GOT3 (cell line): ENCODE data around the gene TNF.

Experiments
- DNase-seq: peaks from one replicate; lab custom pipeline; 2025; ENCODE audit warnings: mixed read lengths; lab: John Stamatoyannopoulos, UW

TNF gene

GRCh38 chr6:31573239-31574105, 1.9 kb upstream of the TNF start:
- DNase-seq, result no peak

DNA sequence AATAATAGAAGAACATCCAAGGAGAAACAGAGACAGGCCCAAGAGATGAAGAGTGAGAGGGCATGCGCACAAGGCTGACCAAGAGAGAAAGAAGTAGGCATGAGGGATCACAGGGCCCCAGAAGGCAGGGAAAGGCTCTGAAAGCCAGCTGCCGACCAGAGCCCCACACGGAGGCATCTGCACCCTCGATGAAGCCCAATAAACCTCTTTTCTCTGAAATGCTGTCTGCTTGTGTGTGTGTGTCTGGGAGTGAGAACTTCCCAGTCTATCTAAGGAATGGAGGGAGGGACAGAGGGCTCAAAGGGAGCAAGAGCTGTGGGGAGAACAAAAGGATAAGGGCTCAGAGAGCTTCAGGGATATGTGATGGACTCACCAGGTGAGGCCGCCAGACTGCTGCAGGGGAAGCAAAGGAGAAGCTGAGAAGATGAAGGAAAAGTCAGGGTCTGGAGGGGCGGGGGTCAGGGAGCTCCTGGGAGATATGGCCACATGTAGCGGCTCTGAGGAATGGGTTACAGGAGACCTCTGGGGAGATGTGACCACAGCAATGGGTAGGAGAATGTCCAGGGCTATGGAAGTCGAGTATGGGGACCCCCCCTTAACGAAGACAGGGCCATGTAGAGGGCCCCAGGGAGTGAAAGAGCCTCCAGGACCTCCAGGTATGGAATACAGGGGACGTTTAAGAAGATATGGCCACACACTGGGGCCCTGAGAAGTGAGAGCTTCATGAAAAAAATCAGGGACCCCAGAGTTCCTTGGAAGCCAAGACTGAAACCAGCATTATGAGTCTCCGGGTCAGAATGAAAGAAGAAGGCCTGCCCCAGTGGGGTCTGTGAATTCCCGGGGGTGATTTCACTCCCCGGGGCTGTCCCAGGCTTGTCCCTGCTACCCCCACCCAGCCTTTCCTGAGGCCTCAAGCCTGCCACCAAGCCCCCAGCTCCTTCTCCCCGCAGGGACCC, 981 bp upstream of the TNF start:
- no peak for DNase-seq

- no peak for DNase-seq
Measured at GRCh38 chr6:31575952-31576685, 754 bp downstream of the TNF start.

GRCh38 chr6:31576897-31577578, 1.7 kb downstream of the TNF start:
- no peak for DNase-seq

DNA sequence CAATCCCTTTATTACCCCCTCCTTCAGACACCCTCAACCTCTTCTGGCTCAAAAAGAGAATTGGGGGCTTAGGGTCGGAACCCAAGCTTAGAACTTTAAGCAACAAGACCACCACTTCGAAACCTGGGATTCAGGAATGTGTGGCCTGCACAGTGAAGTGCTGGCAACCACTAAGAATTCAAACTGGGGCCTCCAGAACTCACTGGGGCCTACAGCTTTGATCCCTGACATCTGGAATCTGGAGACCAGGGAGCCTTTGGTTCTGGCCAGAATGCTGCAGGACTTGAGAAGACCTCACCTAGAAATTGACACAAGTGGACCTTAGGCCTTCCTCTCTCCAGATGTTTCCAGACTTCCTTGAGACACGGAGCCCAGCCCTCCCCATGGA, 2.2 kb downstream of the TNF start:
- no peak for DNase-seq

DNA sequence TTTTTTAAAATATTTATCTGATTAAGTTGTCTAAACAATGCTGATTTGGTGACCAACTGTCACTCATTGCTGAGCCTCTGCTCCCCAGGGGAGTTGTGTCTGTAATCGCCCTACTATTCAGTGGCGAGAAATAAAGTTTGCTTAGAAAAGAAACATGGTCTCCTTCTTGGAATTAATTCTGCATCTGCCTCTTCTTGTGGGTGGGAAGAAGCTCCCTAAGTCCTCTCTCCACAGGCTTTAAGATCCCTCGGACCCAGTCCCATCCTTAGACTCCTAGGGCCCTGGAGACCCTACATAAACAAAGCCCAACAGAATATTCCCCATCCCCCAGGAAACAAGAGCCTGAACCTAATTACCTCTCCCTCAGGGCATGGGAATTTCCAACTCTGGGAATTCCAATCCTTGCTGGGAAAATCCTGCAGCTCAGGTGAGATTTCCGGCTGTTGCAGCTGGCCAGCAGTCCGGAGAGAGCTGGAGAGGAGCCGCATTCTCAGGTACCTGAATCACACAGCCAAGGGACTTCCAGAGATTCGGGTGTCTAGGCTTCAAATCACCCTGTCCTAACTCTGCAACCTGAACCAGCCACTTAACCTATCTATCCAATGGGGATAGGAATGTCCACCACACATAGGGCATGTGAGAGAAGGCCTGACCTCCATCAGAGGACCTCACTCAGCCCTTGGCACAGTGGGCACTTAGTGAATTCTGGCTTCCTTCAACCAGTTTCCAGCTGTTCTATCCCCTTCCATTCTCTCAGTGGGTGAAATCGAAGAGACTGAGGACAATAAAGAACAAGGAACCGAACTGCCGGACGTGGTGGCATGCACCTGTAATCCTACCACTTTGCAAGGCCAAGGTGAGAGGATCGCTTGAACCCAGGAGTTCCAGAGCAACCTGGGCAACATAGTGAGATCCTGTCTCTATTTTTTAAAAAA, 3.1 kb downstream of the TNF start:
- no peak for DNase-seq

GRCh38 chr6:31579119-31579505, 3.7 kb downstream of the TNF start:
- DNase-seq, result no peak

DNA sequence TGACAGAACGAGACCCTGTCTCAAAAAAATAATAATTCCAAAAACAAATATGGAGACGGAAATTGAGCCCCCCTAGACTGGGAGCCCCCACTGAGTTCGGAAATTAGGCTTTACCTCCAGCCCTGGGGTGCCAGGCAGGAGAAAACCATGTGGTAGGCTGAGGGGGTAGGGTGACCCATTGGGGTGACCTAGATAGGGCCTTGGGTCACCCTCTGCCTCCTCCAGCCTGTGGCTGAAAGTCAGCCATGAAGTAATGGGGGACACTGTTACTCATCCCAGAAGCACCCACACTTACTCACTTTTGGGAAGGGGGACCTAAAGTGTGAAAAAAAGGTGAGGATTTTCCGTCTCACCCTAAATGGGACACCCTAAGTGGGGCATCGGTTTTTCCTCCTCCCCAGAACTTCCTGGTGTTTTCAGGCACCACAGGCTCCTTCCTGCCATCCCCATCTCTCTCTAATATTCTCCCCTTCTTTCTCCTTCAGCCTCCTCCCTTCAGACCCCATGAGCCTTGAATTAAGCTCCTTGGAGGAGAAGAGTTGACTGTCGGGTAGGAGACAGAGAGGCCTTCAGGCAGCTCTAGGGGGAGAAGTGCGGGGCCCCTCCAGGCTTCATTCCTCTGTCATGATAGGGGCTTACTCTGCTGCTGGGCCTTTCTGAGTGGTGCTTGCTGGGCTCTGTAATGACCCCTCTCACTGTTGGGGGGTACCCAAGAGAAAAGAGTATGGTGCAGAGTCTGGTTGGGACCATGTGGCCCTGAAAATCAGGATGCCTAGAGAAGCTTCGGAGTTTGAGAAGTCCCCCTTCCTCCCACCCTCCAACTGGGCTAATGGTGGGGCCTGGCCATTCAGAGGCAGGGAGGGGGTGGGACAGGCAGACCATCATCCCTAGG, 4.4 kb downstream of the TNF start:
- no peak for DNase-seq

- DNase-seq, result no peak
Measured at GRCh38 chr6:31580438-31580740, 5.0 kb downstream of the TNF start.

DNA sequence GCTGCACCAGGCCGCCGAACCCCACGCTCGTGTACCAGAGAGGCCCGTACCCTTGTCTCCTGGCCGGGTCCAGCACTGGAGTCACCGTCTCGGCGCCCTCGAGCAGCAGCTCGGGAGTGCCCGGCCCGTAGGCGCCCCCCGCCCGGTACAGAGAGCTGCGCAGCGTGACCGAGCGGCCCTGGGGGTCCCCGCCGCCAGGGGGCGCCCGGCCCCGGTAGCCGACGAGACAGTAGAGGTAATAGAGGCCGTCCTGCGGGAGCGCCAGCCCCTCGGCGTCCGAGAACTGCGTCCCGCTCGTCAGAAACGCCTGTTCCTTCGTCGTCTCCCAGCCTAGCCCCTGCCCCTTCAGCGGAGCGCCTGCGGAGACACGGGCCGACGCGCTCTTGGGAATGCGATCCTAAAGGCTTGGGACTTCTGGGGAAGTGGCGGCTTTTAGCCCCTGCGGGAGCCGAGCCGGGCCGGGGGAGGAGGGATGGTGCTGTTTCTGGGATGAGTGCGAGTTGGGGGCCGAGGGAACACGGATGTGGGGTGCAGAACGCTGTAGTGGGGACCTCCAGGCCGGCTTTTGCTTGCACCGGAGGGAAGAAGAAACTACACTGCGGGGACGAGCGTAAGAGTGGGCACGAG, 5.6 kb downstream of the TNF start:
- peak; percentile 55 for DNase-seq

- no peak for DNase-seq
Measured at GRCh38 chr6:31581434-31582229, 6.3 kb downstream of the TNF start.

GRCh38 chr6:31582230-31582643, 6.9 kb downstream of the TNF start, which contains the start of gene LTB:
TSS of gene LTB (minus strand) at chr6:31582424. CDS start at chr6:31582417, 7 bp downstream.
- no peak for DNase-seq

DNA sequence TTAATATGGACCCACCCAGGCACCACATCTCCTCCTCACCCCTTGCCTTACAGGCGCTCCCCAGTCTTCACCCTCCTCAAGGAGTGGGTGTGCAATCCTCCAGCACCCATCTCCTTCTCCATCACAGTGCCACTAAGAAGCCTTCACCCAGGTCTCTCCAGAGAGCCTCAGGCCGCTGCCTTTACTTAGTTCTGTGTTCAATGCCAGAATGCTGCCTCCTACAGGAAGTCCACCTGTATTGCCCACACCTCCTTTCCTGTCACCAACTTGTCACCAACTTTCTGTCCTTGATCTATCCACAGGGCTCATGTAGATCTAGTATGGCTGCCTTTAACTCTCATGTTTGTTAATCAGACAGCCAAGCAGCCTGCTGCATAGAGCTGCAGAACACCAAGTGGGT, 10.1 kb downstream of the TNF start:
- no peak for DNase-seq

DNA sequence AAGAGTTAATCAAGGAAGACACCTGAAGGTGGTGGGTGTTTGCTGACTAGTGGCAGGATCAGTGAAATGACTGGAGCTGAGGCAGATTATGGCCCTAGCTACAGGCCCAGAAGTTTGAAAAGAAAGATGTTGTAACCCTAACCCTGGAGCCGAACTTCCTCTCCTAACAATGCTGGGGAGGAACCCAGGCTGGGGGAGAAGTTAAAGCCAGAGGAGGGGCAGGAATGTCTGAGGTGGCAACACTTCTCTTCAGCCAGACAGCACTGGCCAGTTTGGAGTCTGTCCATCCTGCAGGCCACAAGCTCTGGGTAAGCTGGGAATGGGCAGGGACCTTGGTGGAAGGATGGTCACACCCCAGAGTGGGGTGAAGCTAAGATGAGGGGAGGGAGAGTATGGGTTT, 10.6 kb downstream of the TNF start, which contains the start of gene LST1:
Gene LST1 (plus strand): TSS at position 270 of the 400 bp plus-strand sequence. CDS start 1,023 bp downstream, outside the sequence.
- no peak for DNase-seq

- DNase-seq, result no peak
Measured at GRCh38 chr6:31586599-31587281, 11.4 kb downstream of the TNF start.

DNA sequence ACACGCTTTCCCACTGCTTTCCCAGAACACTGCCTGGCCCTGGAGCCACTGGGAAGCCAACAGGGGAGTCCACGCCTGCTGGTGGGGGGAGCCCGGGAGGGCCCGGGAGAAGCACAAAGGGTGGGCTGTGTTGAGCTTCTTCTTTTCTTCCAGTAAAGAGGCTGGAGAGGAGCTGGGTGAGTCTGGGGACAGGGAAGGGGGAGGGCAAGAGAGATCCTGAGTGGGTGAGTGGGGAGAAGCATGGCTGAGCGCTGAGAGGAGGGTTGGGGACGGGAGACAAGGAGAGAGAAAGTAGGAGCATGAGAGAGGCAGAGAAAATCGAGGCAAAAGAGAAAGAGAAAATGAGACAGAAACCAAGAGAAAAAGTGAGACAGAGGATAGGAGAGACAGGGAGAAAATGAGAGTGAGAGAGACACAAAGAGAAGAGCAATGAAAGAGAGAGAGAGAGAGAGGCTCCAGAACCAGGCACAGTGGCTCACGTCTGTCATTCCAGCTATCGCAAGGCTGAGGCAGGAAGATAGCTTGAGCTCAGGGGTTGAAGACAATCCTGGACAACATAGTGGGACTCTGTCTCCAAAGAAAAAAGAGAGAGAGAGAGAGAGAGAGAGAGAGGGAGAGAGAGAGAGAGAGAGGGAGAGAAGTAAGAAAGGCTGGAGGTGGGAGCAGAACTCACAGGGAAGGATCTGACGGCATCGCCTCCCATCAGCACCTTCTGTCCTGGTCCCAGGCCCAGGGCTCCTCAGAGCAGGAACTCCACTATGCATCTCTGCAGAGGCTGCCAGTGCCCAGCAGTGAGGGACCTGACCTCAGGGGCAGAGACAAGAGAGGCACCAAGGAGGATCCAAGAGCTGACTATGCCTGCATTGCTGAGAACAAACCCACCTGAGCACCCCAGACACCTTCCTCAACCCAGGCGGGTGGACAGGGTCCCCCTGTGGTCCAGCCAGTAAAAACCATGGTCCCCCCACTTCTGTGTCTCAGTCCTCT, 12.7 kb downstream of the TNF start:
- DNase-seq, result no peak
